A549 (cell line): ENCODE results near the gene PAK1. TPM values are rescaled to one million over a fixed set of nuclear protein-coding genes. Genes with fewer than 3 reads are reported as not detected.

Source experiments
- ATAC-seq, 2 experiments: fragments of 200-7000 bp in 1 of 2; fragments of >200 bp in 1 of 2; cut with Nextera tagmentation in 1 of 2; cut with Tn5 transposase in 1 of 2; 3 replicates each; pipeline versions ENCODE4 v1.8.0 to v1.9.1; 2018 to 2020; ENCODE audit warnings: mild to moderate bottlenecking in 1 of 2, moderate library complexity in 1 of 2
- CTCF ChIA-PET: fragments of 300-600 bp; sonication (Branson Sonifier 250); formaldehyde crosslinking; extraction: SDS; loops from one replicate; lab custom pipeline; 2021; ENCODE audit warnings: antibody characterized with exemption, inconsistent platforms; lab: Yijun Ruan, JAX
- POLR2A ChIA-PET: fragments of 350-600 bp; formaldehyde crosslinking; extraction: SDS; loops from one replicate; lab custom pipeline; 2021; ENCODE audit warnings: antibody characterized with exemption, inconsistent platforms; lab: Yijun Ruan, JAX
- DNase-seq, 2 experiments: peaks; one replicate each; pipeline versions ENCODE4 v3.0.0 to v3.0.0-alpha.2; 2011 to 2016; ENCODE audit warnings: low read depth in 1 of 2, low spot score in 1 of 2
- FAIRE-seq: peaks from 2 replicates; lab custom pipeline; 2011; peaks lifted over from hg19 to GRCh38; lab: Jason Lieb, UNC
- H3K27ac ChIP-seq, 2 experiments: fragments of >200 bp; sonication (Bioruptor Twin); formaldehyde crosslinking; 3 replicates each; pipeline ENCODE4 v1.5.1; 2016 to 2017
- H3K4me1 ChIP-seq: fragments of >200 bp; sonication (Bioruptor Twin); formaldehyde crosslinking; 3 replicates; pipeline ENCODE4 v1.6.1; 2016
- H3K4me2 ChIP-seq: fragments of >200 bp; sonication (Bioruptor Twin); formaldehyde crosslinking; 3 replicates; pipeline ENCODE4 v1.6.1; 2016
- H3K4me3 ChIP-seq: fragments of >200 bp; sonication (Bioruptor Twin); formaldehyde crosslinking; 3 replicates; pipeline ENCODE4 v1.5.1; 2016
- H3K9me3 ChIP-seq: fragments of >200 bp; sonication (Bioruptor Twin); formaldehyde crosslinking; 3 replicates; pipeline ENCODE4 v1.6.1; 2016
- CBX2 ChIP-seq: fragments of 200-600 bp; sonication (generic); IDR thresholded peaks from 2 replicates; pipeline ENCODE4 v1.6.1; 2016; ENCODE audit warnings: low read depth, mild to moderate bottlenecking, borderline replicate concordance
- CBX8 ChIP-seq: fragments of 200-600 bp; sonication (generic); IDR thresholded peaks from 2 replicates; pipeline ENCODE4 v1.6.1; 2016
- CEBPB ChIP-seq, 2 experiments: fragments of >200 bp in 1 of 2; sonication (Bioruptor Twin) in 1 of 2; formaldehyde crosslinking in 1 of 2; IDR thresholded peaks; 2 replicates each; pipeline ENCODE4 v1.6.1; 2012 to 2016
- E2F6 ChIP-seq: IDR thresholded peaks from 2 replicates; pipeline ENCODE4 v1.6.1; 2012; ENCODE audit warnings: low read depth, borderline replicate concordance
- FOSB ChIP-seq: fragments of 250-450 bp; sonication (Bioruptor Pico); IDR thresholded peaks from 2 replicates; pipeline ENCODE4 v1.5.0; 2020; ENCODE audit warnings: mild to moderate bottlenecking, moderate library complexity
- FOSL2 ChIP-seq, 2 experiments: fragments of 450-650 bp in 1 of 2; fragments of >200 bp in 1 of 2; sonication (Bioruptor Twin) in 1 of 2; formaldehyde crosslinking; IDR thresholded peaks; 2 replicates each; pipeline versions ENCODE4 v1.5.0 to v1.6.1; 2016 to 2020; ENCODE audit warnings: mild to moderate bottlenecking in 1 of 2, moderate library complexity in 1 of 2
- GATA3 ChIP-seq: IDR thresholded peaks from 2 replicates; pipeline ENCODE4 v1.6.1; 2012; ENCODE audit warnings: borderline replicate concordance
- HEYL ChIP-seq: fragments of 250-450 bp; sonication (Bioruptor Pico); IDR thresholded peaks from 2 replicates; pipeline ENCODE4 v1.8.0; 2021; ENCODE audit warnings: mild to moderate bottlenecking, moderate library complexity
- HOXA7 ChIP-seq: fragments of 250-450 bp; sonication (Bioruptor Pico); IDR thresholded peaks from 2 replicates; pipeline ENCODE4 v1.5.0; 2020; ENCODE audit warnings: mild to moderate bottlenecking, moderate library complexity
- KDM5A ChIP-seq: fragments of 200-600 bp; sonication (generic); IDR thresholded peaks from 2 replicates; pipeline ENCODE4 v1.6.1; 2016; ENCODE audit warnings: antibody characterized with exemption, mild to moderate bottlenecking
- MAZ ChIP-seq: fragments of 150-350 bp; IDR thresholded peaks from 2 replicates; pipeline ENCODE4 v1.6.1; 2014; ENCODE audit warnings: antibody characterized with exemption, low read depth, low read length, borderline replicate concordance
- MYC ChIP-seq: IDR thresholded peaks from 2 replicates; pipeline ENCODE4 v1.6.1; 2012; ENCODE audit warnings: mild to moderate bottlenecking, inconsistent platforms, low read length, improper control_type of control experiment, borderline replicate concordance
- NFE2L2 ChIP-seq: fragments of 150-350 bp; conservative IDR thresholded peaks from 2 replicates; pipeline ENCODE4 v1.6.1; 2014; ENCODE audit warnings: low read length
- NPAS2 ChIP-seq: fragments of 250-450 bp; sonication (Bioruptor Pico); IDR thresholded peaks from 2 replicates; pipeline ENCODE4 v1.8.0; 2022; ENCODE audit warnings: mild to moderate bottlenecking, moderate library complexity, borderline replicate concordance
- PHF8 ChIP-seq: fragments of 200-600 bp; sonication (generic); IDR thresholded peaks from 2 replicates; pipeline ENCODE4 v1.6.1; 2016; ENCODE audit warnings: low read depth, mild to moderate bottlenecking, antibody characterized with exemption, moderate library complexity, borderline replicate concordance
- RAD21 ChIP-seq, 2 experiments: fragments of >200 bp in 1 of 2; sonication (Bioruptor Twin) in 1 of 2; formaldehyde crosslinking in 1 of 2; IDR thresholded peaks in 1 of 2; conservative IDR thresholded peaks in 1 of 2; 2 replicates in 1 of 2; 3 replicates in 1 of 2; pipeline ENCODE4 v1.6.1; 2012 to 2018; ENCODE audit warnings: inconsistent platforms in 1 of 2
- RCOR1 ChIP-seq: fragments of 150-350 bp; IDR thresholded peaks from 2 replicates; pipeline ENCODE4 v1.6.1; 2014; ENCODE audit warnings: antibody characterized with exemption, low read length, low read depth
- RFX5 ChIP-seq: fragments of 450-650 bp; IDR thresholded peaks from 2 replicates; pipeline ENCODE4 v1.7.1; 2014; ENCODE audit warnings: antibody characterized with exemption, mild to moderate bottlenecking, moderate library complexity
- SREBF2 ChIP-seq: fragments of 450-650 bp; IDR thresholded peaks from 2 replicates; pipeline ENCODE4 v1.6.1; 2014; ENCODE audit warnings: mild to moderate bottlenecking, moderate library complexity
- ZNF302 ChIP-seq: fragments of 250-450 bp; sonication (Bioruptor Pico); IDR thresholded peaks from 2 replicates; pipeline ENCODE4 v1.9.0; 2021; ENCODE audit warnings: inconsistent platforms, mild to moderate bottlenecking, moderate library complexity
- WGBS: methylation state at CpG from one replicate; pipeline ENCODE4 v1.1.6; 2017; ENCODE audit errors: missing lambda C conversion rate; 5-methylcytosine and 5-hydroxymethylcytosine counted together
- polyA plus RNA-seq, 4 experiments: library from polyadenylated mRNA; depleted of rRNA in 3 of 4; stranded (reverse); fragments of >200 nt; fragmentation: RNase III in 1 of 4; extraction: RNeasy Plus Mini Kit Qiagen cat#74134 plus additional on column Dnase treatment in 1 of 4; gene quantifications; 2 replicates in 3 of 4; 3 replicates in 1 of 4; pipeline ENCODE4 v1.2.3, GENCODE V29; 2011 to 2017
- TF ChIP-seq, protein P1 (sequence below): fragments of 150-350 bp; IDR thresholded peaks from 2 replicates; pipeline ENCODE4 v1.6.1; 2014; ENCODE audit warnings: low read depth, mild to moderate bottlenecking, low read length
- TF ChIP-seq, protein P2 (sequence below): fragments of 200-600 bp; sonication (generic); IDR thresholded peaks from 2 replicates; pipeline ENCODE4 v1.6.1; 2016; ENCODE audit warnings: antibody characterized with exemption, mild to moderate bottlenecking, moderate library complexity
- TF ChIP-seq, protein P3 (sequence below): fragments of >200 bp; sonication (Bioruptor Twin); formaldehyde crosslinking; IDR thresholded peaks from 3 replicates; pipeline ENCODE4 v1.6.1; 2016

PAK1 gene
- polyA plus RNA-seq, 2 of the 4 experiments (the other 2 are of a cell fraction) = 20.6 to 60.7 TPM

- Histone ChIP-seq H3K27ac (no peak overlapping the region), H3K4me1 (no peaks in the 10 kb centered on the region), H3K4me3 (no peak overlapping the region), H3K9me3 (no peaks in the 10 kb centered on the region), H3K4me2 (no peak overlapping the region)
- ATAC-seq (no peak), DNase-seq (no peak), FAIRE-seq (no peak)
- WGBS = 88% methylated on average over 8 of the region's 8 CpGs
- ChIA-PET POLR2A (interaction anchor here (0.6 kb wide), 1 partner anchor 20 kb away, joined by 5 read pairs; no protein-coding TSS in a partner anchor), CTCF (interaction anchor here (0.6 to 1.1 kb wide), 3 partner anchors 19 to 355 kb away, joined by 3 to 4 read pairs (median 3); no protein-coding TSS in a partner anchor)
- TF ChIP-seq, protein P1, sequence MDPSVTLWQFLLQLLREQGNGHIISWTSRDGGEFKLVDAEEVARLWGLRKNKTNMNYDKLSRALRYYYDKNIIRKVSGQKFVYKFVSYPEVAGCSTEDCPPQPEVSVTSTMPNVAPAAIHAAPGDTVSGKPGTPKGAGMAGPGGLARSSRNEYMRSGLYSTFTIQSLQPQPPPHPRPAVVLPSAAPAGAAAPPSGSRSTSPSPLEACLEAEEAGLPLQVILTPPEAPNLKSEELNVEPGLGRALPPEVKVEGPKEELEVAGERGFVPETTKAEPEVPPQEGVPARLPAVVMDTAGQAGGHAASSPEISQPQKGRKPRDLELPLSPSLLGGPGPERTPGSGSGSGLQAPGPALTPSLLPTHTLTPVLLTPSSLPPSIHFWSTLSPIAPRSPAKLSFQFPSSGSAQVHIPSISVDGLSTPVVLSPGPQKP = no peak
- TF ChIP-seq MYC (no peak), FOSL2 (IDR thresholded peaks at IDR 0.05) (no peak), FOSL2 (CRISPR knock-in tag; IDR thresholded peaks at IDR 0.05) (no peak), RFX5 (no peak)
Measured at GRCh38 chr11:77446911-77447629, 26.8 kb downstream of the PAK1 start.

GRCh38 chr11:77444261-77444660 is 29.6 kb downstream of the PAK1 start:
- no peaks in the 10 kb centered on the region for H3K4me1 ChIP-seq
- no peak overlapping the region for H3K27ac ChIP-seq
- H3K4me3 ChIP-seq = no peak overlapping the region
- TF ChIP-seq GATA3 = no peak
- no peak for TF ChIP-seq CEBPB (IDR thresholded peaks at IDR 0.05)
- TF ChIP-seq RCOR1 = no peak
- no peak for TF ChIP-seq ZNF302 (CRISPR knock-in tag)
- TF ChIP-seq, protein P2, sequence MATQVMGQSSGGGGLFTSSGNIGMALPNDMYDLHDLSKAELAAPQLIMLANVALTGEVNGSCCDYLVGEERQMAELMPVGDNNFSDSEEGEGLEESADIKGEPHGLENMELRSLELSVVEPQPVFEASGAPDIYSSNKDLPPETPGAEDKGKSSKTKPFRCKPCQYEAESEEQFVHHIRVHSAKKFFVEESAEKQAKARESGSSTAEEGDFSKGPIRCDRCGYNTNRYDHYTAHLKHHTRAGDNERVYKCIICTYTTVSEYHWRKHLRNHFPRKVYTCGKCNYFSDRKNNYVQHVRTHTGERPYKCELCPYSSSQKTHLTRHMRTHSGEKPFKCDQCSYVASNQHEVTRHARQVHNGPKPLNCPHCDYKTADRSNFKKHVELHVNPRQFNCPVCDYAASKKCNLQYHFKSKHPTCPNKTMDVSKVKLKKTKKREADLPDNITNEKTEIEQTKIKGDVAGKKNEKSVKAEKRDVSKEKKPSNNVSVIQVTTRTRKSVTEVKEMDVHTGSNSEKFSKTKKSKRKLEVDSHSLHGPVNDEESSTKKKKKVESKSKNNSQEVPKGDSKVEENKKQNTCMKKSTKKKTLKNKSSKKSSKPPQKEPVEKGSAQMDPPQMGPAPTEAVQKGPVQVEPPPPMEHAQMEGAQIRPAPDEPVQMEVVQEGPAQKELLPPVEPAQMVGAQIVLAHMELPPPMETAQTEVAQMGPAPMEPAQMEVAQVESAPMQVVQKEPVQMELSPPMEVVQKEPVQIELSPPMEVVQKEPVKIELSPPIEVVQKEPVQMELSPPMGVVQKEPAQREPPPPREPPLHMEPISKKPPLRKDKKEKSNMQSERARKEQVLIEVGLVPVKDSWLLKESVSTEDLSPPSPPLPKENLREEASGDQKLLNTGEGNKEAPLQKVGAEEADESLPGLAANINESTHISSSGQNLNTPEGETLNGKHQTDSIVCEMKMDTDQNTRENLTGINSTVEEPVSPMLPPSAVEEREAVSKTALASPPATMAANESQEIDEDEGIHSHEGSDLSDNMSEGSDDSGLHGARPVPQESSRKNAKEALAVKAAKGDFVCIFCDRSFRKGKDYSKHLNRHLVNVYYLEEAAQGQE = no peak
- no peak for TF ChIP-seq KDM5A
- TF ChIP-seq, protein P3, sequence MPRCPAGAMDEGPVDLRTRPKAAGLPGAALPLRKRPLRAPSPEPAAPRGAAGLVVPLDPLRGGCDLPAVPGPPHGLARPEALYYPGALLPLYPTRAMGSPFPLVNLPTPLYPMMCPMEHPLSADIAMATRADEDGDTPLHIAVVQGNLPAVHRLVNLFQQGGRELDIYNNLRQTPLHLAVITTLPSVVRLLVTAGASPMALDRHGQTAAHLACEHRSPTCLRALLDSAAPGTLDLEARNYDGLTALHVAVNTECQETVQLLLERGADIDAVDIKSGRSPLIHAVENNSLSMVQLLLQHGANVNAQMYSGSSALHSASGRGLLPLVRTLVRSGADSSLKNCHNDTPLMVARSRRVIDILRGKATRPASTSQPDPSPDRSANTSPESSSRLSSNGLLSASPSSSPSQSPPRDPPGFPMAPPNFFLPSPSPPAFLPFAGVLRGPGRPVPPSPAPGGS = no peak
- TF ChIP-seq PHF8 = no peak
- TF ChIP-seq HOXA7 (CRISPR knock-in tag) = no peak
- TF ChIP-seq FOSB (CRISPR knock-in tag) = no peak
- no peak for TF ChIP-seq CBX8
- no peak for TF ChIP-seq CBX2
- TF ChIP-seq RAD21 (conservative IDR thresholded peaks at IDR 0.05 in 1 of 2, IDR thresholded peaks at IDR 0.05 in 1 of 2) = no peak
- TF ChIP-seq E2F6 = no peak
- TF ChIP-seq SREBF2 = no peak
- no peak for TF ChIP-seq HEYL (CRISPR knock-in tag)
- TF ChIP-seq MAZ = no peak
- TF ChIP-seq NFE2L2 = no peak
- TF ChIP-seq NPAS2 (CRISPR knock-in tag) = no peak
- 53% methylated on average over 7 of the region's 7 CpGs for WGBS
- ChIA-PET POLR2A (no interaction called here), CTCF (interaction anchor here (1.2 kb wide), 1 partner anchor 11 kb away, joined by 3 read pairs; no protein-coding TSS in a partner anchor)
- no peaks in the 10 kb centered on the region for H3K9me3 ChIP-seq
- DNase-seq = no peak
- no peak overlapping the region for H3K4me2 ChIP-seq
- no peak for ATAC-seq
- FAIRE-seq = no peak
